GM19238 (cell line): ENCODE measurements around the gene NHLRC1.

ENCODE experiments used
- DNase-seq: peaks from one replicate; pipeline ENCODE4 v3.0.0; 2011; ENCODE audit warnings: low spot score; ENCODE audit not compliant: insufficient read length

The NHLRC1 gene

GRCh38 chr6:18087396-18088165 is 34.9 kb downstream of the NHLRC1 start:
- DNase-seq = no peak

GRCh38 chr6:18081025-18081668 is 41.3 kb downstream of the NHLRC1 start:
- no peak for DNase-seq

- DNase-seq = no peak
Measured at GRCh38 chr6:18080544-18080943, 41.9 kb downstream of the NHLRC1 start.

- no peak for DNase-seq
Measured at GRCh38 chr6:18078866-18079265, 43.6 kb downstream of the NHLRC1 start.

- DNase-seq = no peak
Measured at GRCh38 chr6:18076231-18076630, 46.2 kb downstream of the NHLRC1 start.

- no peak for DNase-seq
Measured at GRCh38 chr6:18072841-18073240, 49.6 kb downstream of the NHLRC1 start.

- DNase-seq = no peak
Measured at GRCh38 chr6:18070486-18070885, 52.0 kb downstream of the NHLRC1 start.
